HEK293 (cell line): Measurements from ENCODE around the gene MAEA.
"Not testable (repeated sequence)": the region's sequence is repeated elsewhere in the genome, so short reads cannot be mapped to it uniquely, and the experiment has no call there.

Source experiments
- ATF2 ChIP-seq: fragments of 450-650 bp; formaldehyde crosslinking; IDR thresholded peaks from 2 replicates; pipeline ENCODE4 v1.5.1; 2016; ENCODE audit warnings: missing biosample characterization, missing genetic modification characterization, low read depth
- BCL11A ChIP-seq: fragments of 450-650 bp; formaldehyde crosslinking; IDR thresholded peaks from 2 replicates; pipeline ENCODE4 v1.5.1; 2016; ENCODE audit warnings: low read depth, missing biosample characterization, missing genetic modification characterization
- CTCF ChIP-seq: fragments of 450-650 bp; formaldehyde crosslinking; IDR thresholded peaks from 2 replicates; pipeline ENCODE4 v1.5.1; 2016; ENCODE audit warnings: missing biosample characterization, missing genetic modification characterization
- ZBTB20 ChIP-seq: fragments of 450-650 bp; formaldehyde crosslinking; IDR thresholded peaks from 2 replicates; pipeline ENCODE4 v1.5.1; 2016; ENCODE audit warnings: missing biosample characterization, missing genetic modification characterization
- ZNF10 ChIP-seq: fragments of 450-650 bp; formaldehyde crosslinking; IDR thresholded peaks from 2 replicates; pipeline ENCODE4 v1.5.1; 2017; ENCODE audit warnings: missing biosample characterization, missing genetic modification characterization
- ZNF121 ChIP-seq: fragments of 450-650 bp; formaldehyde crosslinking; IDR thresholded peaks from 2 replicates; pipeline ENCODE4 v1.5.1; 2016; ENCODE audit warnings: missing biosample characterization, missing genetic modification characterization
- ZNF169 ChIP-seq: fragments of 450-650 bp; formaldehyde crosslinking; IDR thresholded peaks from 2 replicates; pipeline ENCODE4 v1.5.1; 2016; ENCODE audit warnings: missing biosample characterization, missing genetic modification characterization
- ZNF362 ChIP-seq: fragments of 450-650 bp; formaldehyde crosslinking; IDR thresholded peaks from 2 replicates; pipeline ENCODE4 v1.5.1; 2016; ENCODE audit warnings: missing biosample characterization, missing genetic modification characterization
- ZNF529 ChIP-seq: fragments of 450-650 bp; formaldehyde crosslinking; IDR thresholded peaks from 2 replicates; pipeline ENCODE4 v1.5.1; 2017; ENCODE audit warnings: missing genetic modification characterization, missing biosample characterization; ENCODE audit not compliant: insufficient replicate concordance
- ZNF580 ChIP-seq: fragments of 450-650 bp; formaldehyde crosslinking; IDR thresholded peaks from 2 replicates; pipeline ENCODE4 v1.5.1; 2016; ENCODE audit warnings: missing biosample characterization, missing genetic modification characterization
- ZNF596 ChIP-seq: fragments of 450-650 bp; IDR thresholded peaks from 2 replicates; pipeline ENCODE4 v1.5.0; 2018; ENCODE audit warnings: missing biosample characterization, mild to moderate bottlenecking, missing genetic modification characterization, moderate library complexity
- ZNF639 ChIP-seq: fragments of 450-650 bp; formaldehyde crosslinking; IDR thresholded peaks from 2 replicates; pipeline ENCODE4 v1.5.1; 2016; ENCODE audit warnings: missing biosample characterization, missing genetic modification characterization

GRCh38 chr4:1335193-1335883 lies 45.6 kb downstream of the MAEA start:
- not testable (repeated sequence) for TF ChIP-seq CTCF; ATF2 (tag by site-specific recombination); ZNF121 (tag by site-specific recombination); ZNF362 (tag by site-specific recombination); ZNF580 (tag by site-specific recombination); ZNF639; ZBTB20 (tag by site-specific recombination); ZNF10 (tag by site-specific recombination); ZNF596 (tag by site-specific recombination); BCL11A; ZNF529 (tag by site-specific recombination); ZNF169
